ENCODE measurements around the gene CABCOCO1. TPM values are rescaled to one million over a fixed set of nuclear protein-coding genes. Genes with fewer than 3 reads are reported as not detected.

CABCOCO1 gene
- total RNA-seq, 4 donors from 2014 or later, result 0.65 TPM; not detected in 3

DNA sequence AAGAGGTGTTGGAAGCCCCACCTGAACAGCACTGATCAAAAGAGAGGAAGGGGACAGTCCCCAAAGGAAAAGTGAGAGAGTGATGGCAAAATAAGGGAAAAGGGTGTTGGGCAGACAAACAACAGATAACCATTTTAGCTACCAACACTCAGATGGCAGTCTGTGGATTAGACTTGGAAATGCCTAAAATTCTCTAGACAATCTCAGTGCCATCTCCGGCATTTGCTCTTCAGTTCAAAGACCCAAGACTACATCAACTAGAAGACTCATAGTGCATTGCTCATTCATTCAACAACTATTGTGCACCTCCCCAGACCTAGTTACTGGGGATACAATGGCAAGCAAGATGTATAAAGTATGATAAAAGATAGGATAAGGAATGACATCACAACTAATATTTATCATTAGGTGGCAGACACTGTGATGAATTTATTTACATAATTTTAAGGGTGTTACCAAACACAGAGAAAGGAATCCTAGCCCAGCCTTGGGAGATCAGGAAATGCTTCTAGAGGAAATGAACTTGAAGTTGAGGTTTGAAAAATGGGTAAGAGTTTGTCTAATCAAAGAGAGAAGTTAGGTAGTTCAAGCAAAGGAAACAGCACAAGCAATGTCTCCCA is 129.5 kb downstream of the CABCOCO1 start:
- ATAC-seq (ENCODE audit: low FRiP score), result no peak
- TF ChIP-seq, protein P1, sequence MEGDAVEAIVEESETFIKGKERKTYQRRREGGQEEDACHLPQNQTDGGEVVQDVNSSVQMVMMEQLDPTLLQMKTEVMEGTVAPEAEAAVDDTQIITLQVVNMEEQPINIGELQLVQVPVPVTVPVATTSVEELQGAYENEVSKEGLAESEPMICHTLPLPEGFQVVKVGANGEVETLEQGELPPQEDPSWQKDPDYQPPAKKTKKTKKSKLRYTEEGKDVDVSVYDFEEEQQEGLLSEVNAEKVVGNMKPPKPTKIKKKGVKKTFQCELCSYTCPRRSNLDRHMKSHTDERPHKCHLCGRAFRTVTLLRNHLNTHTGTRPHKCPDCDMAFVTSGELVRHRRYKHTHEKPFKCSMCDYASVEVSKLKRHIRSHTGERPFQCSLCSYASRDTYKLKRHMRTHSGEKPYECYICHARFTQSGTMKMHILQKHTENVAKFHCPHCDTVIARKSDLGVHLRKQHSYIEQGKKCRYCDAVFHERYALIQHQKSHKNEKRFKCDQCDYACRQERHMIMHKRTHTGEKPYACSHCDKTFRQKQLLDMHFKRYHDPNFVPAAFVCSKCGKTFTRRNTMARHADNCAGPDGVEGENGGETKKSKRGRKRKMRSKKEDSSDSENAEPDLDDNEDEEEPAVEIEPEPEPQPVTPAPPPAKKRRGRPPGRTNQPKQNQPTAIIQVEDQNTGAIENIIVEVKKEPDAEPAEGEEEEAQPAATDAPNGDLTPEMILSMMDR (IDR thresholded peaks at IDR 0.05), result no peak

GRCh38 chr10:61792921-61793320 is 130.2 kb downstream of the CABCOCO1 start:
- no peak for ATAC-seq (ENCODE audit: low FRiP score)
- no peak for DNase-seq (ENCODE audit: low spot score)
- TF ChIP-seq, protein P1 (IDR thresholded peaks at IDR 0.05), result no peak

More for the DNA sequence above, 129.5 kb downstream of the CABCOCO1 start:
- DNase-seq (ENCODE audit: low spot score), result no peak

DNA sequence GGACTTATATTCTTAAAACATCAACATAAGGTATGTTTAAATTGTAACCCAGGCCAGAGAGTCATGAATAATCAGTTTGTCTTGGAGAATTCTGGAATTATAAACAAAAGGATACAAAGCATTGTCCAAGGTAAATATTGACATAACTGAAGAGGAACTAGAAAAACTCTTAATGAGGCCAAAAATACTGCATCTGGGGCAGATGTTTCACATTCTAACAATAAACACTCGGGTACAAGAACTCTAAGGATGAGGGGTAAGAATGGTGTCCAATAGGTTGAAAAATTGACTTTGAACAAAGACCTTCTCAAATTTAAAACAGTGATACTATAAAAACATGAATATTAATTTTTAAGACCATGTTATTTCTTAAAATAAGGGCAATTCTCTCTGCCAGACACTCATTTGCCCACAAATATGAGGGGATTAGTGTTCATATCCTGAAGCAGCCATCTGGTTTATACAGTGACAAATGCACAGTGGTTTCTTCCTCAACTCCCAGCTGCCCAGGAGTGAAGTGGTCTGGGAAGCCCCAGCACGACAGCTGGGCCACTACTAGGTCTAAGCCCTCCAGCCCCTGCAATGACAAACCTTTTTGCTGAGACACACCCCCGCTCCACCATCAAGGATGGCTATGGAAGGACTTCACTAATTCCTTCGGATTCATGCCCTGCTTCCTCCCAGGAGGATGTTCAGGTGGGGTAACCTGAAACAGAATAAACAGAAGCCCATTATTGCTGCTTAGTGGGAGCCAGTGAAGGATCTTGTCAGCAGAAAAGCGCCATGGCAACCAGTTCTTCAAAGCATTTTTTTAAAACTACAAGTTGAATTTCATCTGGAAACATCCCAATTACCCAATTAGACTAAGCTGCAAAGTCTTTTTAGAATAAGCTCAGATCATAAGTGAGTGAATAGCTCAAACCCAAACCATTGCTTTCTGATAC is 131.3 kb downstream of the CABCOCO1 start:
- ATAC-seq (ENCODE audit: low FRiP score), result no peak

GRCh38 chr10:61795147-61795546 is 132.4 kb downstream of the CABCOCO1 start:
- TF ChIP-seq, protein P1 (IDR thresholded peaks at IDR 0.05), result no peak
- ATAC-seq (ENCODE audit: low FRiP score), result no peak
- no peak for DNase-seq (ENCODE audit: low spot score)

More for the DNA sequence above, 131.3 kb downstream of the CABCOCO1 start:
- DNase-seq (ENCODE audit: low spot score), result no peak
- TF ChIP-seq, protein P1 (IDR thresholded peaks at IDR 0.05), result no peak

DNA sequence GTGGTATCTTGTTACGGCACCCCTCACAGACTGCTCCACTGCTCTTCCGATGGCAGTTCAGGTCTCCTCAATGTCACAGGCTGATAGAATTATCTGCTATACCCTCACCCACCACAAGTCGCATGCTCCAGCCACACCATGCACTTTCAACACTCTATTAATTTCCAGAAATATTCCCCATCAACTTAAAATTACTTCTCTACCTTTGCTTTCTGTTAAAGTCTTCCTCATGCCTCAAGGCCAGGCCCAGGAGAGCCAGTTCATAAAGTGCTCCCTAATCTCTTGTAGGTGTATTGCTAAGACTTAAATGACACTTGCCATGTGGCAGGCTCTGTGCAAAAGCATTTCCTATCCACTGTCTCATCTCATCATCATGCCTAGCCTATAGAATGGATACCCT is 132.8 kb downstream of the CABCOCO1 start:
- no peak for DNase-seq (ENCODE audit: low spot score)
- ATAC-seq (ENCODE audit: low FRiP score), result no peak
- TF ChIP-seq, protein P1 (IDR thresholded peaks at IDR 0.05), result no peak

GRCh38 chr10:61796785-61797184 is 134.1 kb downstream of the CABCOCO1 start:
- ATAC-seq (ENCODE audit: low FRiP score), result no peak
- TF ChIP-seq, protein P1 (IDR thresholded peaks at IDR 0.05), result no peak

More at GRCh38 chr10:61796785-61797184, 134.1 kb downstream of the CABCOCO1 start:
- DNase-seq (ENCODE audit: low spot score), result no peak

Measured in omental fat pad (tissue), 4 donors.